HEK293T (cell line): ENCODE measurements around the gene SUSD4.

ENCODE experiments used
- CTCF ChIA-PET: fragments of 350-600 bp; formaldehyde crosslinking; extraction: SDS; loops from one replicate; lab custom pipeline; 2021; ENCODE audit warnings: antibody characterized with exemption, inconsistent platforms; lab: Yijun Ruan, JAX
- POLR2A ChIA-PET: fragments of 350-600 bp; formaldehyde crosslinking; extraction: SDS; loops from one replicate; lab custom pipeline; 2020; ENCODE audit warnings: antibody characterized with exemption, inconsistent platforms; lab: Yijun Ruan, JAX
- DNase-seq: peaks from one replicate; pipeline ENCODE4 v3.0.0; 2012; ENCODE audit warnings: mixed read lengths; ENCODE audit errors: extremely low spot score
- ARNT ChIP-seq: fragments of 450-650 bp; IDR thresholded peaks from 2 replicates; pipeline ENCODE4 v1.6.1; 2017; ENCODE audit warnings: mild to moderate bottlenecking
- BHLHE40 ChIP-seq: fragments of 450-650 bp; IDR thresholded peaks from 2 replicates; pipeline ENCODE4 v1.6.1; 2016; ENCODE audit warnings: mild to moderate bottlenecking, moderate library complexity, borderline replicate concordance
- CTBP1 ChIP-seq: fragments of 450-650 bp; IDR thresholded peaks from 2 replicates; pipeline ENCODE4 v1.6.1; 2016; ENCODE audit warnings: borderline replicate concordance
- ELF4 ChIP-seq: fragments of 450-650 bp; IDR thresholded peaks from 2 replicates; pipeline ENCODE4 v1.6.1; 2017; ENCODE audit warnings: antibody characterized with exemption
- FOXA1 ChIP-seq: fragments of 450-650 bp; IDR thresholded peaks from 2 replicates; pipeline ENCODE4 v1.6.1; 2016; ENCODE audit warnings: mild to moderate bottlenecking
- FOXK2 ChIP-seq: fragments of 450-650 bp; IDR thresholded peaks from 2 replicates; pipeline ENCODE4 v1.6.1; 2016; ENCODE audit warnings: mild to moderate bottlenecking
- FOXM1 ChIP-seq: fragments of 450-650 bp; IDR thresholded peaks from 2 replicates; pipeline ENCODE4 v1.6.1; 2017; ENCODE audit warnings: mild to moderate bottlenecking, borderline replicate concordance
- HDGF ChIP-seq: fragments of 450-650 bp; IDR thresholded peaks from 2 replicates; pipeline ENCODE4 v1.6.1; 2017; ENCODE audit warnings: antibody characterized with exemption, borderline replicate concordance
- L3MBTL2 ChIP-seq: fragments of 450-650 bp; conservative IDR thresholded peaks from 2 replicates; pipeline ENCODE4 v1.6.1; 2016; ENCODE audit warnings: mild to moderate bottlenecking
- LEF1 ChIP-seq: fragments of 450-650 bp; IDR thresholded peaks from 2 replicates; pipeline ENCODE4 v1.6.1; 2017; ENCODE audit warnings: mild to moderate bottlenecking, borderline replicate concordance
- NFRKB ChIP-seq: fragments of 450-650 bp; IDR thresholded peaks from 2 replicates; pipeline ENCODE4 v1.6.1; 2016; ENCODE audit warnings: mild to moderate bottlenecking, moderate library complexity
- PKNOX1 ChIP-seq: fragments of 450-650 bp; IDR thresholded peaks from 2 replicates; pipeline ENCODE4 v1.6.1; 2016
- SP1 ChIP-seq: fragments of 450-650 bp; IDR thresholded peaks from 2 replicates; pipeline ENCODE4 v1.6.1; 2017
- SUZ12 ChIP-seq: fragments of 450-650 bp; IDR thresholded peaks from 2 replicates; pipeline ENCODE4 v1.6.1; 2016; ENCODE audit warnings: mild to moderate bottlenecking
- TARDBP ChIP-seq: fragments of 450-650 bp; IDR thresholded peaks from 2 replicates; pipeline ENCODE4 v1.6.1; 2016
- ZNF384 ChIP-seq: fragments of 450-650 bp; IDR thresholded peaks from 2 replicates; pipeline ENCODE4 v1.6.1; 2016

Gene SUSD4

GRCh38 chr1:223203694-223204093 is 160.3 kb downstream of the SUSD4 start:
- no peak for TF ChIP-seq ZNF384
- TF ChIP-seq BHLHE40, result no peak
- TF ChIP-seq FOXM1, result no peak
- TF ChIP-seq ARNT, result no peak
- no peak for TF ChIP-seq LEF1
- no peak for TF ChIP-seq FOXK2
- TF ChIP-seq ELF4, result no peak
- no peak for TF ChIP-seq L3MBTL2
- TF ChIP-seq PKNOX1, result no peak
- TF ChIP-seq FOXA1, result no peak
- DNase-seq, result no peak
- ChIA-PET CTCF (interaction anchor here (0.7 kb wide), 1 partner anchor 1150 kb away, joined by 3 read pairs; no protein-coding TSS in a partner anchor), POLR2A (interaction anchor here (1.3 kb wide), 1 partner anchor 29 kb away, joined by 3 read pairs; no protein-coding TSS in a partner anchor)

- ChIA-PET POLR2A (no interaction called here), CTCF (no interaction called here)
- no peak for DNase-seq
- TF ChIP-seq FOXM1, result no peak
- no peak for TF ChIP-seq ARNT
These were observed 161.0 kb downstream of the SUSD4 start for GRCh38 chr1:223203034-223203408.

GRCh38 chr1:223202376-223203033 is 161.5 kb downstream of the SUSD4 start:
- TF ChIP-seq FOXK2, result no peak
- no peak for TF ChIP-seq ELF4
- no peak for TF ChIP-seq FOXA1
- TF ChIP-seq L3MBTL2, result no peak
- TF ChIP-seq ZNF384, result no peak
- no peak for TF ChIP-seq SP1
- TF ChIP-seq BHLHE40, result no peak
- no peak for TF ChIP-seq CTBP1
- TF ChIP-seq HDGF, result no peak
- TF ChIP-seq FOXM1, result no peak
- no peak for TF ChIP-seq NFRKB
- no peak for TF ChIP-seq TARDBP
- TF ChIP-seq ARNT, result no peak
- no peak for TF ChIP-seq PKNOX1
- TF ChIP-seq LEF1, result no peak
- TF ChIP-seq SUZ12, result no peak
- DNase-seq, result no peak
- ChIA-PET CTCF (no interaction called here), POLR2A (no interaction called here)

GRCh38 chr1:223201967-223202366 is 162.0 kb downstream of the SUSD4 start:
- ChIA-PET POLR2A (no interaction called here), CTCF (no interaction called here)
- DNase-seq, result no peak
- TF ChIP-seq HDGF (no peak), SP1 (no peak)

GRCh38 chr1:223200903-223201302 is 163.1 kb downstream of the SUSD4 start:
- DNase-seq, result no peak
- ChIA-PET CTCF (no interaction called here), POLR2A (no interaction called here)
- TF ChIP-seq PKNOX1 (no peak), ZNF384 (no peak), FOXA1 (no peak), LEF1 (no peak), ELF4 (no peak), SP1 (no peak), HDGF (no peak), FOXM1 (no peak)

GRCh38 chr1:223199094-223199647 is 164.8 kb downstream of the SUSD4 start:
- DNase-seq, result no peak
- ChIA-PET POLR2A (interaction anchor here (0.9 kb wide), 1 partner anchor 56 kb away, joined by 3 read pairs; the partner anchor contains the start of gene TLR5), CTCF (no interaction called here)

GRCh38 chr1:223198628-223198965 is 165.4 kb downstream of the SUSD4 start:
- TF ChIP-seq ARNT (no peak), BHLHE40 (no peak), LEF1 (no peak), ZNF384 (no peak), CTBP1 (no peak)
- ChIA-PET CTCF (no interaction called here), POLR2A (interaction anchor here (0.9 kb wide), 1 partner anchor 56 kb away, joined by 3 read pairs; the partner anchor contains the start of gene TLR5)
- DNase-seq, result no peak

More at GRCh38 chr1:223199094-223199647, 164.8 kb downstream of the SUSD4 start:
- TF ChIP-seq TARDBP (no peak), NFRKB (no peak), L3MBTL2 (no peak), HDGF (no peak), SP1 (no peak), SUZ12 (no peak), FOXA1 (no peak), ELF4 (no peak), CTBP1 (no peak)
